B cell (primary cell): ENCODE data around the gene TNNT1. TPM values are rescaled to one million over a fixed set of nuclear protein-coding genes. Genes with fewer than 3 reads are reported as not detected.

Source experiments
- ATAC-seq: fragments of 200-7000 bp; cut with Tn5 transposase; one replicate; pipeline ENCODE4 v1.10.0; 2021; ENCODE audit warnings: low read depth, mild to moderate bottlenecking, moderate number of reproducible peaks, moderate library complexity
- CTCF ChIA-PET: fragments of 350-600 bp; sonication (Branson Sonifier 250); formaldehyde crosslinking; loops from one replicate; lab custom pipeline; 2021; ENCODE audit warnings: antibody characterized with exemption, inconsistent platforms; lab: Charles Lee
- POLR2A ChIA-PET: fragments of 350-600 bp; sonication (Branson Sonifier 250); formaldehyde crosslinking; loops from one replicate; lab custom pipeline; 2021; ENCODE audit warnings: antibody characterized with exemption; lab: Charles Lee
- DNase-seq: peaks from one replicate; pipeline ENCODE4 v3.0.0; 2013
- H2AFZ ChIP-seq: 2 replicates; pipeline ENCODE4 v1.6.1; 2012; ENCODE audit warnings: mild to moderate bottlenecking, low read depth, low read length; ENCODE audit not compliant: insufficient read depth, poor library complexity, severe bottlenecking
- H3K27ac ChIP-seq, 2 donors: 1 replicate in 1 of 2; 2 replicates in 1 of 2; pipeline ENCODE4 v1.5.1; 2012 to 2013; ENCODE audit warnings: low read length in 2 of 2, mild to moderate bottlenecking in 2 of 2, moderate library complexity in 1 of 2
- H3K27me3 ChIP-seq, 4 experiments: fragments of 200-600 bp in 1 of 4; sonication (generic) in 1 of 4; replicated peaks in 1 of 4; 1 replicate in 2 of 4; 2 replicates in 2 of 4; pipeline versions ENCODE4 v1.6.1 to v1.7.0; 2013 to 2016; ENCODE audit warnings: low read length in 3 of 4, mild to moderate bottlenecking in 2 of 4, mixed read lengths in 1 of 4, moderate library complexity in 1 of 4; ENCODE audit not compliant: insufficient read depth in 4 of 4, control insufficient read depth in 3 of 4; ENCODE audit errors: control extremely low read depth in 1 of 4
- H3K36me3 ChIP-seq, 2 experiments: replicated peaks in 1 of 2; 1 replicate in 1 of 2; 2 replicates in 1 of 2; pipeline versions ENCODE4 v1.6.1 to v1.7.1; 2013; ENCODE audit warnings: low read length in 1 of 2; ENCODE audit not compliant: insufficient read depth in 2 of 2, control insufficient read depth in 1 of 2; ENCODE audit errors: control extremely low read depth in 1 of 2, extremely low read depth in 1 of 2
- H3K4me1 ChIP-seq, 2 donors: fragments of 200-600 bp in 1 of 2; sonication (generic) in 1 of 2; 1 replicate in 1 of 2; 2 replicates in 1 of 2; pipeline versions ENCODE4 v1.5.1 to v1.6.1; 2013 to 2017; ENCODE audit warnings: low read length in 2 of 2; ENCODE audit not compliant: control insufficient read depth in 2 of 2, insufficient read depth in 2 of 2
- H3K4me2 ChIP-seq: replicated peaks from 2 replicates; pipeline ENCODE3; 2012; ENCODE audit warnings: mild to moderate bottlenecking, low read depth, low read length; ENCODE audit not compliant: poor library complexity, severe bottlenecking
- H3K4me3 ChIP-seq, 5 experiments: fragments of 200-600 bp in 1 of 5; sonication (generic) in 1 of 5; 1 replicate in 3 of 5; 2 replicates in 2 of 5; pipeline versions ENCODE4 v1.5.1 to v1.7.0; 2011 to 2016; ENCODE audit warnings: low read length in 4 of 5, mild to moderate bottlenecking in 4 of 5, low read depth in 2 of 5, control low read depth in 1 of 5, moderate library complexity in 1 of 5; ENCODE audit not compliant: insufficient read depth in 1 of 5; ENCODE audit errors: control extremely low read depth in 1 of 5, extremely low read depth in 1 of 5
- H3K79me2 ChIP-seq: fragments of 200-600 bp; sonication (generic); one replicate; pipeline ENCODE4 v1.6.0; 2016; ENCODE audit warnings: low read length; ENCODE audit not compliant: control insufficient read depth, insufficient read depth
- H3K9ac ChIP-seq: fragments of 200-600 bp; sonication (generic); 2 replicates; pipeline ENCODE4 v1.6.1; 2017; ENCODE audit warnings: mild to moderate bottlenecking, low read length, moderate library complexity
- H3K9me3 ChIP-seq, 3 donors: one replicate each; pipeline versions ENCODE4 v1.6.1 to v1.7.1; 2013; ENCODE audit warnings: low read length in 2 of 3; ENCODE audit not compliant: control insufficient read depth in 2 of 3, insufficient read depth in 1 of 3; ENCODE audit errors: control extremely low read depth in 1 of 3
- H4K20me1 ChIP-seq: 2 replicates; pipeline ENCODE4 v1.6.0; 2012; ENCODE audit warnings: mild to moderate bottlenecking, low read length; ENCODE audit not compliant: insufficient read depth, control insufficient read depth, poor library complexity, severe bottlenecking
- H3K27ac Mint-ChIP-seq: one replicate; pipeline ENCODE4 v1.8.0; 2021; ENCODE audit warnings: mixed read lengths
- H3K27me3 Mint-ChIP-seq: one replicate; pipeline ENCODE4 v1.8.0; 2021; ENCODE audit warnings: mixed read lengths
- H3K4me1 Mint-ChIP-seq: one replicate; pipeline ENCODE4 v1.8.0; 2021; ENCODE audit warnings: mixed read lengths
- H3K4me3 Mint-ChIP-seq: one replicate; pipeline ENCODE4 v1.8.0; 2021; ENCODE audit warnings: mixed read lengths
- H3K9me3 Mint-ChIP-seq: one replicate; pipeline ENCODE4 v1.8.0; 2022; ENCODE audit warnings: mixed read lengths; ENCODE audit not compliant: insufficient read depth
- EZH2 ChIP-seq: IDR thresholded peaks from 2 replicates; pipeline ENCODE4 v1.6.1; 2012; ENCODE audit warnings: borderline replicate concordance, low read depth, mild to moderate bottlenecking, moderate library complexity, low read length; ENCODE audit not compliant: insufficient read depth, poor library complexity, severe bottlenecking
- WGBS: methylation state at CpG from one replicate; pipeline ENCODE4 v1.1.5; 2013; ENCODE audit warnings: missing lambda C conversion rate; ENCODE audit not compliant: insufficient coverage; 5-methylcytosine and 5-hydroxymethylcytosine counted together
- intact Hi-C: fragments of 100-400 bp; cut with micrococcal nuclease; formaldehyde crosslinking; loops from one replicate; pipeline ENCODE4 v1.10.0; 2022
- polyA plus RNA-seq: library from polyadenylated mRNA; depleted of rRNA; stranded (reverse); fragments of >200 nt; gene quantifications from 2 replicates; pipeline ENCODE4 v1.2.3, GENCODE V29; 2012
- total RNA-seq, 2 donors: library from RNA; stranded (reverse); fragments of 120-200 nt in 1 of 2; gene quantifications; 1 replicate in 1 of 2; 2 replicates in 1 of 2; pipeline versions ENCODE4 v1.2.3 to v1.2.4, GENCODE V29; 2013 to 2022
- TF ChIP-seq, protein P1 (sequence below): fragments of 200-600 bp; IDR thresholded peaks from one replicate; pipeline ENCODE4 v1.8.0; 2022; ENCODE audit warnings: antibody characterized with exemption, mild to moderate bottlenecking

Gene TNNT1
- total and polyA plus RNA-seq, 2 donors (not counting 1 experiment from before 2014, with no cell fraction given) = not detected

DNA sequence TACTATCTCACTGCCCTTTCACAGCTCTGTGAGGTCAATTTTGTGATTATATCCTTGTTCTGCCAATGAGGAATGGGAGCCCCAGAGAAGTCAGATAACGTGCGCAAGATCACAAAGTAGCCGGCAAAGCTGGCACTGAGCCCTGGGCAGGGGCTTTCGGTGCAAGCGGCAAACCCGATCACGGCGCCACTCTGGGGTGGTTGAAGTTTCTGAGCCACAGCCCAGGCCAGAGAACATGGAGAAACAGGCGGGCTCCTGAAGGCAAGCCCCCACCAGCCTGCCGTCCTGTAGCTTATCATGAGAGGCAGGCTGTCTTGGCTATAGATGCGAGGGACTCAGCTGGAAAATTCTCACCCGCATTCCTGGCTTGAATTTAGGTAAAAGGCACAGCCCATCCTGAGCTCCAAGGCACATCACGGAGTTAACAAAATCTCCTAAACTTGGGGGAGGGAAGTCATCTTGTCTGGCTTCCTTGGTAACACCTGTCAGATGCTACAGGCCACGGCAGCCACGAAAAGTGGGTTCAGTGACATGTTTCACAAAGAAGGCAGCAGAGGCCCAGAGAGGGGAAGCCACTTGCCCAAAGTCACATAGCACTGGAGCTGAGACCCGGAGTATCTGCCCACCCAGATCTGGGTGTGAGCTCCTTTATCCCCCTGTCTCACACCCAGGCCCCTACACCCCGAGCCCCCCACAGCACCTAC, 12.5 kb downstream of the TNNT1 start:
- H3K27me3 Mint-ChIP-seq = peaks cover 24% of the 10 kb centered on the region
- Histone ChIP-seq H3K27me3 (peaks cover 0 to 64% (median 9%) of the 10 kb centered on the region in 4 experiments), H3K27ac (no peak overlapping the region), H2AFZ (no peak overlapping the region), H3K4me1 (peaks cover 4 to 12% of the 10 kb centered on the region in 2 donors), H4K20me1 (no peaks in the 10 kb centered on the region), H3K9me3 (no peaks in the 10 kb centered on the region), H3K9ac (no peak overlapping the region), H3K36me3 (no peaks in the 10 kb centered on the region), H3K4me3 (no peak overlapping the region), H3K79me2 (no peaks in the 10 kb centered on the region), H3K4me2 (no peak overlapping the region)
- H3K4me3 Mint-ChIP-seq = no peak overlapping the region
- intact Hi-C loops = no loop called here
- WGBS = 93% methylated on average over 17 of the region's 17 CpGs
- no peak for DNase-seq
- H3K27ac Mint-ChIP-seq = no peak overlapping the region
- ChIA-PET CTCF (interaction anchor here (1.2 to 2.1 kb wide), 4 partner anchors 156 to 368 kb away, joined by 3 to 9 read pairs (median 4); no protein-coding TSS in a partner anchor), POLR2A (interaction anchor here (0.6 kb wide), 1 partner anchor 17 kb away, joined by 3 read pairs; no protein-coding TSS in a partner anchor)
- H3K4me1 Mint-ChIP-seq = peaks cover 9% of the 10 kb centered on the region
- no peaks in the 10 kb centered on the region for H3K9me3 Mint-ChIP-seq
- TF ChIP-seq, protein P1, sequence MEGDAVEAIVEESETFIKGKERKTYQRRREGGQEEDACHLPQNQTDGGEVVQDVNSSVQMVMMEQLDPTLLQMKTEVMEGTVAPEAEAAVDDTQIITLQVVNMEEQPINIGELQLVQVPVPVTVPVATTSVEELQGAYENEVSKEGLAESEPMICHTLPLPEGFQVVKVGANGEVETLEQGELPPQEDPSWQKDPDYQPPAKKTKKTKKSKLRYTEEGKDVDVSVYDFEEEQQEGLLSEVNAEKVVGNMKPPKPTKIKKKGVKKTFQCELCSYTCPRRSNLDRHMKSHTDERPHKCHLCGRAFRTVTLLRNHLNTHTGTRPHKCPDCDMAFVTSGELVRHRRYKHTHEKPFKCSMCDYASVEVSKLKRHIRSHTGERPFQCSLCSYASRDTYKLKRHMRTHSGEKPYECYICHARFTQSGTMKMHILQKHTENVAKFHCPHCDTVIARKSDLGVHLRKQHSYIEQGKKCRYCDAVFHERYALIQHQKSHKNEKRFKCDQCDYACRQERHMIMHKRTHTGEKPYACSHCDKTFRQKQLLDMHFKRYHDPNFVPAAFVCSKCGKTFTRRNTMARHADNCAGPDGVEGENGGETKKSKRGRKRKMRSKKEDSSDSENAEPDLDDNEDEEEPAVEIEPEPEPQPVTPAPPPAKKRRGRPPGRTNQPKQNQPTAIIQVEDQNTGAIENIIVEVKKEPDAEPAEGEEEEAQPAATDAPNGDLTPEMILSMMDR = no peak
- TF ChIP-seq EZH2 = no peak
- ATAC-seq = no peak

DNA sequence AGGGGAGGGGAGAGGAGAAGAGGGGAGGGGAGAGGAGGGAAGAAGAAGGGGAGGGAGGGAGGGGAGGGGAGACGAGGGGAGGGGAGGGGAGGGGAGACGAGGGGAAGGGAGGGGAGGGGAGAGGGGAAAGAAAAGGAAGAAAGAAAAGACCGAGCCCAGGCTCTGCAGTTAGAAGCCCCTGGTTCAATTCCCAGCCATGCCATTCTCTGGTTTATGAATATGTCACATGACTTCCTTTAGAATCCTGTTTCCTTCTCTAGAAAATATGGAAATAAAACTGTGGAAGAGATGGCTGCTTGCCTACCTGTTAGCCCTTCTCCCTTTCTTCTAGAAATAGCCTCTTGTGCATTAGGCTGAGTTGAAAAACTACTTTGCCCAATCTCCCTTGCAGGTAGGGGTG, 14.3 kb downstream of the TNNT1 start:
- Mint-ChIP-seq H3K9me3 (no peaks in the 10 kb centered on the region), H3K27me3 (peaks cover 27% of the 10 kb centered on the region), H3K4me1 (peaks cover 6% of the 10 kb centered on the region), H3K27ac (no peak overlapping the region), H3K4me3 (no peak overlapping the region)
- no peak for ATAC-seq
- no peak for DNase-seq
- Histone ChIP-seq H3K79me2 (no peaks in the 10 kb centered on the region), H3K4me3 (no peak overlapping the region), H3K4me2 (no peak overlapping the region), H3K27ac (no peak overlapping the region), H2AFZ (no peak overlapping the region), H3K27me3 (peaks cover 0 to 58% (median 10%) of the 10 kb centered on the region in 4 experiments), H3K9ac (no peak overlapping the region), H3K9me3 (no peaks in the 10 kb centered on the region), H3K36me3 (no peaks in the 10 kb centered on the region), H3K4me1 (peaks cover 0 to 4% of the 10 kb centered on the region in 2 donors), H4K20me1 (no peaks in the 10 kb centered on the region)
- intact Hi-C loops = no loop called here
- CTCF ChIA-PET = no interaction called here
- POLR2A ChIA-PET = no interaction called here
- TF ChIP-seq, protein P1 = no peak
- TF ChIP-seq EZH2 = no peak
- no CpG with 5 or more reads among the region's 3 CpGs for WGBS
